Endothelial cell (in vitro differentiated cells): ENCODE measurements around the gene RCE1. TPM values are rescaled to one million over a fixed set of nuclear protein-coding genes. Genes with fewer than 3 reads are reported as not detected.

Experiments
- DNase-seq: peaks from one replicate; pipeline ENCODE4 v3.0.0; 2021; ENCODE audit warnings: low spot score
- H3K27ac Mint-ChIP-seq: one replicate; pipeline ENCODE4 v1.8.0; 2021; ENCODE audit warnings: mixed read lengths, inconsistent platforms; ENCODE audit not compliant: unreplicated experiment
- H3K27me3 Mint-ChIP-seq: one replicate; pipeline ENCODE4 v1.8.0; 2021; ENCODE audit warnings: mild to moderate bottlenecking, moderate library complexity, mixed read lengths, inconsistent platforms; ENCODE audit not compliant: unreplicated experiment
- H3K36me3 Mint-ChIP-seq: one replicate; pipeline ENCODE4 v1.8.0; 2021; ENCODE audit warnings: mild to moderate bottlenecking, low read depth, mixed read lengths, inconsistent platforms; ENCODE audit not compliant: unreplicated experiment
- H3K4me1 Mint-ChIP-seq: one replicate; pipeline ENCODE4 v1.8.0; 2021; ENCODE audit warnings: mild to moderate bottlenecking, mixed read lengths, inconsistent platforms; ENCODE audit not compliant: unreplicated experiment
- H3K4me3 Mint-ChIP-seq: one replicate; pipeline ENCODE4 v1.8.0; 2021; ENCODE audit warnings: mild to moderate bottlenecking, mixed read lengths, inconsistent platforms; ENCODE audit not compliant: unreplicated experiment
- H3K9me3 Mint-ChIP-seq: one replicate; pipeline ENCODE4 v1.8.0; 2021; ENCODE audit warnings: mixed read lengths, inconsistent platforms; ENCODE audit not compliant: unreplicated experiment
- CTCF ChIP-seq: fragments of 200-600 bp; sonication (generic); IDR thresholded peaks from one replicate; pipeline ENCODE4 v1.5.0; 2021; ENCODE audit warnings: antibody characterized with exemption; ENCODE audit not compliant: unreplicated experiment
- total RNA-seq: library from RNA; stranded (reverse); fragmentation: NEBNext Ultra II Directional; extraction: Animal tissue kit (Norgen Biotek cat#: 25700); gene quantifications from one replicate; pipeline ENCODE4 v1.2.1, GENCODE V29; 2021; ENCODE audit not compliant: unreplicated experiment

Gene RCE1
- total RNA-seq, 1 donor from 2014 or later, result 25.2 TPM

GRCh38 chr11:66858186-66858938 lies 15.1 kb downstream of the RCE1 start:
- DNase-seq, result no peak
- TF ChIP-seq CTCF, result no peak
- no peak overlapping the region for H3K4me3 Mint-ChIP-seq
- H3K27me3 Mint-ChIP-seq, result peaks cover 18% of the 10 kb centered on the region
- peaks cover 4% of the 10 kb centered on the region for H3K4me1 Mint-ChIP-seq
- no peak overlapping the region for H3K27ac Mint-ChIP-seq
- no peaks in the 10 kb centered on the region for H3K9me3 Mint-ChIP-seq
- peaks cover 4% of the 10 kb centered on the region for H3K36me3 Mint-ChIP-seq

- H3K9me3 Mint-ChIP-seq, result no peaks in the 10 kb centered on the region
- DNase-seq, result no peak
- H3K27me3 Mint-ChIP-seq, result peaks cover 15% of the 10 kb centered on the region
- TF ChIP-seq CTCF, result no peak
- no peak overlapping the region for H3K4me3 Mint-ChIP-seq
- H3K4me1 Mint-ChIP-seq, result peaks cover 4% of the 10 kb centered on the region
- H3K27ac Mint-ChIP-seq, result no peak overlapping the region
- peaks cover 2% of the 10 kb centered on the region for H3K36me3 Mint-ChIP-seq
These were observed 15.9 kb downstream of the RCE1 start for GRCh38 chr11:66858939-66859685.

- no peak for TF ChIP-seq CTCF
- no peak for DNase-seq
- peaks cover 8% of the 10 kb centered on the region for H3K4me1 Mint-ChIP-seq
- H3K27ac Mint-ChIP-seq, result no peak overlapping the region
- peaks cover 10% of the 10 kb centered on the region for H3K27me3 Mint-ChIP-seq
- no peaks in the 10 kb centered on the region for H3K9me3 Mint-ChIP-seq
- no peaks in the 10 kb centered on the region for H3K36me3 Mint-ChIP-seq
- no peak overlapping the region for H3K4me3 Mint-ChIP-seq
These were observed 16.6 kb downstream of the RCE1 start for GRCh38 chr11:66859686-66860448.

- peaks cover 8% of the 10 kb centered on the region for H3K4me1 Mint-ChIP-seq
- H3K4me3 Mint-ChIP-seq, result no peak overlapping the region
- no peak overlapping the region for H3K27ac Mint-ChIP-seq
- H3K9me3 Mint-ChIP-seq, result no peaks in the 10 kb centered on the region
- H3K27me3 Mint-ChIP-seq, result peaks cover 5% of the 10 kb centered on the region
- TF ChIP-seq CTCF, result no peak
- no peak for DNase-seq
- no peaks in the 10 kb centered on the region for H3K36me3 Mint-ChIP-seq
These were observed 17.2 kb downstream of the RCE1 start for GRCh38 chr11:66860449-66860831.
